ENCODE data around the gene ARHGAP24.

- TF ChIP-seq POLR2A (IDR thresholded peaks at IDR 0.05): no peak
- TF ChIP-seq CTCF (IDR thresholded peaks at IDR 0.05): no peak
These were observed 526.6 kb downstream of the ARHGAP24 start for GRCh38 chr4:86001591-86001990.

Measured in breast epithelium (tissue), 3 donors.